K562 (cell line): ENCODE measurements around the gene PLCB3.

Experiments used
- EP400 ChIP-seq: fragments of 450-650 bp; IDR thresholded peaks from 2 replicates; pipeline ENCODE4 v1.6.1; 2017; ENCODE audit warnings: antibody characterized with exemption, mild to moderate bottlenecking, moderate library complexity
- HDAC1 ChIP-seq, 2 experiments: fragments of 450-650 bp; IDR thresholded peaks; 2 replicates each; pipeline ENCODE4 v1.6.1; 2016 to 2017; ENCODE audit warnings: inconsistent platforms in 1 of 2, mild to moderate bottlenecking in 1 of 2, moderate library complexity in 1 of 2
- HNRNPL ChIP-seq: fragments of 200-400 bp; formaldehyde crosslinking; IDR thresholded peaks from 2 replicates; pipeline ENCODE4 v1.6.1; 2017; ENCODE audit warnings: low read depth, mild to moderate bottlenecking, low read length
- MEF2D ChIP-seq: conservative IDR thresholded peaks from 2 replicates; pipeline ENCODE4 v1.6.1; 2016; ENCODE audit warnings: low read depth, missing genetic modification characterization, missing compliant biosample characterization
- NR2C2 ChIP-seq, 2 experiments: fragments of 200-800 bp in 1 of 2; sonication (Bioruptor generic) in 1 of 2; sonication (generic) in 1 of 2; formaldehyde crosslinking in 1 of 2; IDR thresholded peaks; 2 replicates each; pipeline versions ENCODE4 v1.6.1 to v1.8.0; 2016 to 2022; ENCODE audit warnings: mild to moderate bottlenecking in 1 of 2, missing compliant biosample characterization in 1 of 2, missing genetic modification characterization in 1 of 2, missing genetic modification reagents in 1 of 2
- RFX5 ChIP-seq: IDR thresholded peaks from 2 replicates; pipeline ENCODE4 v1.6.1; 2011; ENCODE audit warnings: low read depth, mild to moderate bottlenecking, improper control_type of control experiment, low read length
- SNRNP70 ChIP-seq: fragments of 200-400 bp; formaldehyde crosslinking; optimal IDR thresholded peaks from 2 replicates; pipeline ENCODE3; 2017; ENCODE audit warnings: low read depth, low read length
- ZNF639 ChIP-seq, 2 experiments: fragments of 200-800 bp in 1 of 2; sonication (Bioruptor generic) in 1 of 2; sonication (generic) in 1 of 2; formaldehyde crosslinking in 1 of 2; IDR thresholded peaks in 1 of 2; conservative IDR thresholded peaks in 1 of 2; 2 replicates each; pipeline versions ENCODE4 v1.5.0 to v1.6.1; 2016 to 2020; ENCODE audit warnings: missing compliant biosample characterization in 1 of 2, missing genetic modification characterization in 1 of 2, missing genetic modification reagents in 1 of 2
- TF ChIP-seq, protein P1 (sequence below), 3 experiments: IDR thresholded peaks in 2 of 3; conservative IDR thresholded peaks in 1 of 3; 2 replicates each; pipeline ENCODE4 v1.5.1; 2011 to 2012; ENCODE audit warnings: low read length in 3 of 3, mild to moderate bottlenecking in 3 of 3, control low read depth in 2 of 3, improper control_type of control experiment in 1 of 3, inconsistent platforms in 1 of 3, low read depth in 1 of 3, mixed read lengths in 1 of 3, moderate library complexity in 1 of 3; ENCODE audit not compliant: insufficient read depth in 2 of 3
- TF ChIP-seq, protein P2 (sequence below), 2 experiments: fragments of 450-650 bp; formaldehyde crosslinking in 1 of 2; IDR thresholded peaks; 2 replicates each; pipeline versions ENCODE4 v1.4.0 to v1.6.1; 2014 to 2020; ENCODE audit warnings: mild to moderate bottlenecking in 2 of 2, borderline replicate concordance in 1 of 2, low read depth in 1 of 2

GRCh38 chr11:64264371-64264852, 13.1 kb downstream of the PLCB3 start:
- TF ChIP-seq SNRNP70 (no peak), HNRNPL (no peak), EP400 (no peak), ZNF639 (CRISPR knock-in tag; conservative IDR thresholded peaks at IDR 0.05 in 1 of 2, IDR thresholded peaks at IDR 0.05 in 1 of 2) (no peak), HDAC1 (IDR thresholded peaks at IDR 0.05) (no peak), MEF2D (tag) (no peak), NR2C2 (CRISPR knock-in tag; IDR thresholded peaks at IDR 0.05) (no peak), NR2C2 (tag; IDR thresholded peaks at IDR 0.05) (no peak), RFX5 (no peak)
- TF ChIP-seq, protein P1, sequence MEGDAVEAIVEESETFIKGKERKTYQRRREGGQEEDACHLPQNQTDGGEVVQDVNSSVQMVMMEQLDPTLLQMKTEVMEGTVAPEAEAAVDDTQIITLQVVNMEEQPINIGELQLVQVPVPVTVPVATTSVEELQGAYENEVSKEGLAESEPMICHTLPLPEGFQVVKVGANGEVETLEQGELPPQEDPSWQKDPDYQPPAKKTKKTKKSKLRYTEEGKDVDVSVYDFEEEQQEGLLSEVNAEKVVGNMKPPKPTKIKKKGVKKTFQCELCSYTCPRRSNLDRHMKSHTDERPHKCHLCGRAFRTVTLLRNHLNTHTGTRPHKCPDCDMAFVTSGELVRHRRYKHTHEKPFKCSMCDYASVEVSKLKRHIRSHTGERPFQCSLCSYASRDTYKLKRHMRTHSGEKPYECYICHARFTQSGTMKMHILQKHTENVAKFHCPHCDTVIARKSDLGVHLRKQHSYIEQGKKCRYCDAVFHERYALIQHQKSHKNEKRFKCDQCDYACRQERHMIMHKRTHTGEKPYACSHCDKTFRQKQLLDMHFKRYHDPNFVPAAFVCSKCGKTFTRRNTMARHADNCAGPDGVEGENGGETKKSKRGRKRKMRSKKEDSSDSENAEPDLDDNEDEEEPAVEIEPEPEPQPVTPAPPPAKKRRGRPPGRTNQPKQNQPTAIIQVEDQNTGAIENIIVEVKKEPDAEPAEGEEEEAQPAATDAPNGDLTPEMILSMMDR (IDR thresholded peaks at IDR 0.05 in 2 of 3, conservative IDR thresholded peaks at IDR 0.05 in 1 of 3; ENCODE audit: insufficient read depth in 2 of 3, low read depth in 1 of 3, low read length in 3 of 3), result no peak
- TF ChIP-seq, protein P2, sequence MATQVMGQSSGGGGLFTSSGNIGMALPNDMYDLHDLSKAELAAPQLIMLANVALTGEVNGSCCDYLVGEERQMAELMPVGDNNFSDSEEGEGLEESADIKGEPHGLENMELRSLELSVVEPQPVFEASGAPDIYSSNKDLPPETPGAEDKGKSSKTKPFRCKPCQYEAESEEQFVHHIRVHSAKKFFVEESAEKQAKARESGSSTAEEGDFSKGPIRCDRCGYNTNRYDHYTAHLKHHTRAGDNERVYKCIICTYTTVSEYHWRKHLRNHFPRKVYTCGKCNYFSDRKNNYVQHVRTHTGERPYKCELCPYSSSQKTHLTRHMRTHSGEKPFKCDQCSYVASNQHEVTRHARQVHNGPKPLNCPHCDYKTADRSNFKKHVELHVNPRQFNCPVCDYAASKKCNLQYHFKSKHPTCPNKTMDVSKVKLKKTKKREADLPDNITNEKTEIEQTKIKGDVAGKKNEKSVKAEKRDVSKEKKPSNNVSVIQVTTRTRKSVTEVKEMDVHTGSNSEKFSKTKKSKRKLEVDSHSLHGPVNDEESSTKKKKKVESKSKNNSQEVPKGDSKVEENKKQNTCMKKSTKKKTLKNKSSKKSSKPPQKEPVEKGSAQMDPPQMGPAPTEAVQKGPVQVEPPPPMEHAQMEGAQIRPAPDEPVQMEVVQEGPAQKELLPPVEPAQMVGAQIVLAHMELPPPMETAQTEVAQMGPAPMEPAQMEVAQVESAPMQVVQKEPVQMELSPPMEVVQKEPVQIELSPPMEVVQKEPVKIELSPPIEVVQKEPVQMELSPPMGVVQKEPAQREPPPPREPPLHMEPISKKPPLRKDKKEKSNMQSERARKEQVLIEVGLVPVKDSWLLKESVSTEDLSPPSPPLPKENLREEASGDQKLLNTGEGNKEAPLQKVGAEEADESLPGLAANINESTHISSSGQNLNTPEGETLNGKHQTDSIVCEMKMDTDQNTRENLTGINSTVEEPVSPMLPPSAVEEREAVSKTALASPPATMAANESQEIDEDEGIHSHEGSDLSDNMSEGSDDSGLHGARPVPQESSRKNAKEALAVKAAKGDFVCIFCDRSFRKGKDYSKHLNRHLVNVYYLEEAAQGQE (IDR thresholded peaks at IDR 0.05; ENCODE audit: borderline replicate concordance), result no peak
- TF ChIP-seq, protein P2 (CRISPR knock-in tag; IDR thresholded peaks at IDR 0.05; ENCODE audit: low read depth), result no peak
